Effector memory CD4-positive, alpha-beta T cell (primary cell): ENCODE data around the gene SPAG16.

Source experiments
- DNase-seq, 3 donors: peaks; one replicate each; pipeline ENCODE4 v3.0.0-alpha.2; 2020
- H3K27ac ChIP-seq: 2 replicates; pipeline ENCODE4 v1.7.0; 2013; ENCODE audit warnings: mild to moderate bottlenecking, low read length, moderate library complexity; ENCODE audit not compliant: insufficient read depth, poor library complexity, severe bottlenecking
- H3K27me3 ChIP-seq: replicated peaks from 2 replicates; pipeline ENCODE4 v1.7.0; 2013; ENCODE audit warnings: mild to moderate bottlenecking, low read length; ENCODE audit not compliant: insufficient read depth, control insufficient read depth, poor library complexity, severe bottlenecking
- H3K36me3 ChIP-seq: 2 replicates; pipeline ENCODE4 v1.7.0; 2013; ENCODE audit warnings: mild to moderate bottlenecking, low read length, moderate library complexity; ENCODE audit not compliant: control insufficient read depth, insufficient read depth
- H3K4me1 ChIP-seq: 2 replicates; pipeline ENCODE4 v1.7.0; 2013; ENCODE audit warnings: low read length, mild to moderate bottlenecking; ENCODE audit not compliant: control insufficient read depth, insufficient read depth, poor library complexity, severe bottlenecking
- H3K4me3 ChIP-seq: 2 replicates; pipeline ENCODE4 v1.7.0; 2013; ENCODE audit warnings: low read length, low read depth, mild to moderate bottlenecking; ENCODE audit not compliant: insufficient read depth, poor library complexity, severe bottlenecking
- H3K9me3 ChIP-seq: 2 replicates; pipeline ENCODE4 v1.7.0; 2013; ENCODE audit warnings: mild to moderate bottlenecking, low read length, moderate library complexity; ENCODE audit not compliant: control insufficient read depth

The SPAG16 gene

GRCh38 chr2:214255046-214255445 lies 970.8 kb downstream of the SPAG16 start:
- H3K27me3 ChIP-seq = no peaks in the 10 kb centered on the region
- H3K36me3 ChIP-seq = no peaks in the 10 kb centered on the region
- no peak overlapping the region for H3K27ac ChIP-seq
- no peaks in the 10 kb centered on the region for H3K4me1 ChIP-seq
- no peak overlapping the region for H3K4me3 ChIP-seq
- DNase-seq = no peak
- H3K9me3 ChIP-seq = no peaks in the 10 kb centered on the region

DNA sequence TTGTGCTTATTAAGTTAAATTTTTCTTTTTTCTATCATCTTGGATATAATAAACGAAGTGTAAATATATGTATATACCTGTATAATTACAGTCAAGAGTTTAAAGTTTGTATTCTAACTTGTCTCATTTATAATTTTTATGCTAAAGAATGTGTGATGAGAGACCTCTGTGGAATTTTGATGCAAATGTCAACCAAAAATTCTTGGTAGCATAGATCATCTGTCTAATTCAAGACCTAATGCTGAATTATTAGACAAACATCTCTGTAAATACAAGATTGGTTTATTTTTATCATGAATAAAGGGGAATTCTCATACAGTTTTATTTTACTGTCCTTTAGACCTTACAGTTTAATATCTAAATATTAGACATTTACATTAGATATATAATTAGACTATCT lies 977.4 kb downstream of the SPAG16 start:
- Histone ChIP-seq H3K27ac (no peak overlapping the region), H3K4me1 (no peaks in the 10 kb centered on the region), H3K9me3 (no peaks in the 10 kb centered on the region), H3K4me3 (no peak overlapping the region), H3K27me3 (no peaks in the 10 kb centered on the region), H3K36me3 (no peaks in the 10 kb centered on the region)
- no peak for DNase-seq

GRCh38 chr2:214264171-214264570 lies 979.9 kb downstream of the SPAG16 start:
- no peaks in the 10 kb centered on the region for H3K27me3 ChIP-seq
- H3K9me3 ChIP-seq = no peaks in the 10 kb centered on the region
- no peak for DNase-seq
- no peak overlapping the region for H3K27ac ChIP-seq
- H3K4me3 ChIP-seq = no peak overlapping the region
- H3K4me1 ChIP-seq = no peaks in the 10 kb centered on the region
- H3K36me3 ChIP-seq = no peaks in the 10 kb centered on the region

GRCh38 chr2:214265991-214266489 lies 981.8 kb downstream of the SPAG16 start:
- Histone ChIP-seq H3K27me3 (no peaks in the 10 kb centered on the region), H3K36me3 (no peaks in the 10 kb centered on the region), H3K4me1 (no peaks in the 10 kb centered on the region), H3K9me3 (no peaks in the 10 kb centered on the region), H3K27ac (no peak overlapping the region), H3K4me3 (no peak overlapping the region)
- DNase-seq = no peak

DNA sequence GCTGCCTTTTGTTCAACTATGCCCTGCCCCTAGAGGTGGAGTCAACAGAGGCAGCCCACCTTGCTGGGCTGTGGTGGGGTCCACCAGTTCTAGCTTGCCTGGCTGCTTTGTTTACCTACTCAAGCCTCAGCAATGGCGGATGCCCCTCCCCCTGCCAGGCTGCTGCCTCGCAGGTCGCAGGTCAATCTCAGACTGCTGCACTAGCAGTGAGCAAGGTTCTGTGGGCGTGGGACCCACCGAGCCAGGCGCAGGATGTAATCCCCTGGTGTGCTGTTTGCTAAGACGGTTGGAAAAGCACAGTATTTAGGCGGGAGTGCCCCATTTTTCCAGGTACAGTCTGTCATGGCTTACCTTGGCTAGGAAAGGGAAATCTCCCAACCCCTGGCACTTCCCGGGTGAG lies 993.6 kb downstream of the SPAG16 start:
- DNase-seq = no peak
- Histone ChIP-seq H3K4me3 (no peak overlapping the region), H3K9me3 (no peaks in the 10 kb centered on the region), H3K36me3 (no peaks in the 10 kb centered on the region), H3K4me1 (no peaks in the 10 kb centered on the region), H3K27me3 (no peaks in the 10 kb centered on the region), H3K27ac (no peak overlapping the region)

- Histone ChIP-seq H3K4me1 (no peaks in the 10 kb centered on the region), H3K27me3 (no peaks in the 10 kb centered on the region), H3K9me3 (no peaks in the 10 kb centered on the region), H3K36me3 (no peaks in the 10 kb centered on the region), H3K4me3 (no peak overlapping the region), H3K27ac (no peak overlapping the region)
- no peak for DNase-seq
Observed at GRCh38 chr2:214286011-214286410, 1001.7 kb downstream of the SPAG16 start.

- Histone ChIP-seq H3K4me1 (no peaks in the 10 kb centered on the region), H3K27ac (no peak overlapping the region), H3K36me3 (no peaks in the 10 kb centered on the region), H3K9me3 (no peaks in the 10 kb centered on the region), H3K27me3 (no peaks in the 10 kb centered on the region), H3K4me3 (no peak overlapping the region)
- DNase-seq = no peak
Observed at GRCh38 chr2:214293593-214293992, 1009.3 kb downstream of the SPAG16 start.

- no peak overlapping the region for H3K27ac ChIP-seq
- H3K4me1 ChIP-seq = no peaks in the 10 kb centered on the region
- no peaks in the 10 kb centered on the region for H3K36me3 ChIP-seq
- no peaks in the 10 kb centered on the region for H3K27me3 ChIP-seq
- no peaks in the 10 kb centered on the region for H3K9me3 ChIP-seq
- no peak overlapping the region for H3K4me3 ChIP-seq
- DNase-seq = no peak
Observed at GRCh38 chr2:214294426-214294825, 1010.2 kb downstream of the SPAG16 start.

- H3K4me3 ChIP-seq = no peak overlapping the region
- DNase-seq = no peak
- no peak overlapping the region for H3K27ac ChIP-seq
- no peaks in the 10 kb centered on the region for H3K27me3 ChIP-seq
- no peaks in the 10 kb centered on the region for H3K36me3 ChIP-seq
- no peaks in the 10 kb centered on the region for H3K9me3 ChIP-seq
- no peaks in the 10 kb centered on the region for H3K4me1 ChIP-seq
Observed at GRCh38 chr2:214297423-214297822, 1013.2 kb downstream of the SPAG16 start.

- Histone ChIP-seq H3K4me1 (no peaks in the 10 kb centered on the region), H3K36me3 (no peaks in the 10 kb centered on the region), H3K27me3 (no peaks in the 10 kb centered on the region), H3K9me3 (no peaks in the 10 kb centered on the region), H3K27ac (no peak overlapping the region), H3K4me3 (no peak overlapping the region)
- DNase-seq = no peak
Observed at GRCh38 chr2:214310319-214310718, 1026.1 kb downstream of the SPAG16 start.
